Upper lobe of left lung (tissue), 4 donors: ENCODE results near the gene CHAF1B.

Experiments
- CTCF ChIP-seq, 6 experiments: fragments of 450-650 bp in 4 of 6; fragments of 200-600 bp in 2 of 6; sonication (generic) in 2 of 6; IDR thresholded peaks; one replicate each; pipeline ENCODE4 v1.5.1; 2016 to 2019; ENCODE audit warnings: antibody characterized with exemption in 6 of 6
- POLR2A ChIP-seq, 4 donors: fragments of 450-650 bp; IDR thresholded peaks; one replicate each; pipeline ENCODE4 v1.5.1; 2016 to 2017; ENCODE audit warnings: antibody characterized with exemption in 4 of 4, mild to moderate bottlenecking in 2 of 4
- POLR2AphosphoS5 ChIP-seq, 2 donors: sonication (generic); formaldehyde crosslinking; IDR thresholded peaks; one replicate each; pipeline ENCODE4 v1.5.1; 2017; ENCODE audit warnings: antibody characterized with exemption in 2 of 2

GRCh38 chr21:36454706-36455105 lies 69.5 kb downstream of the CHAF1B start:
- TF ChIP-seq POLR2AphosphoS5 (IDR thresholded peaks at IDR 0.05) (no peak), CTCF (IDR thresholded peaks at IDR 0.05) (no peak), POLR2A (IDR thresholded peaks at IDR 0.05) (no peak)
